Measurements from ENCODE around the gene FARP1.
A peak's percentile ranks its signal among the peaks of the same experiment; 100 is the strongest.

Gene FARP1

DNA sequence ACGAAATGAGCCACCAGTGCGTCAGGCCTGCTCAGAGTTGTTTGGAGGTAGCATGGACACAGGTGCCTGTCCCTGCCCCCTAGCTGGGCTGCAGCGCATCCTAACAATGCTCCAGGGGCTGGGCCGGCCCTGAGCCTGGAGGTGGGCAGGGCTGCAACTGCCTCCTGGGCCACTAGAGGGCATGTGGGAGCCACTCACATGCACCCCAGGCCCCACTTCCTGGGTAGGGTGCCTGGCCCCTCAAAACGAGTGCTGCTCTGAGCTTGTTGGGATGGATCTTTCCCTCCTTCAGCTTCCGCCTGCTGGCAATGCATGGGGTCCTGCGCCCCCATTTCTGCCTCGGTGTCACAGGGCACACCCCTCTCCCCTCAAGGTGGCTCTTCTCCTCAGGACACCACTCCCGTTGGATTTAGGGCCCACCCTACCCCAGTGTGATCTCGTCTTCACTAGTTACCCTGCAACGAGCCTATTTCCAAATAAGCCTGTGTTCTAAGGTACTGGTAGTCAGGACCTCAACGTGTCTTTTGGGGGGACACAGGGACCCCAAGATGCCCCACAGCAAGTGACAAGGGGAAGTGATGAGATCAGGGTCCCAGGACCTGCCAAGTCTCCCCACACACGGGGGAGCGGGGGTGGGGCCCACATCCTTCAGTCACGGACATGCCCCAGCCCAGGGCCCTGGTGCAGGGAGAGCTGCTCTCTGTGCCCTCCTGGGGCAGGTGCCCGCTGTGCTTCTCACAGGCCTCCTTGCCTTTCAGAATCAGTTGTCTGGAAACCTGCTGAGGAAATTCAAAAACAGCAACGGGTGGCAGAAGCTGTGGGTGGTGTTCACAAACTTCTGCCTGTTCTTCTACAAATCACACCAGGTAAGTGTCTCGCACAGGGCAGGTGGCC lies 302.7 kb downstream of the FARP1 start (continued):
- peak; percentile 56; the same call in 1 of the 2 replicates for TF ChIP-seq SP7 (tag by site-specific recombination; IDR thresholded peaks at IDR 0.05)
- no peak for TF ChIP-seq ZNF121 (tag by site-specific recombination; IDR thresholded peaks at IDR 0.05)
- TF ChIP-seq KLF9 (tag by site-specific recombination; IDR thresholded peaks at IDR 0.05; ENCODE audit: low read depth), result peak; percentile 75
- TF ChIP-seq, protein P1, sequence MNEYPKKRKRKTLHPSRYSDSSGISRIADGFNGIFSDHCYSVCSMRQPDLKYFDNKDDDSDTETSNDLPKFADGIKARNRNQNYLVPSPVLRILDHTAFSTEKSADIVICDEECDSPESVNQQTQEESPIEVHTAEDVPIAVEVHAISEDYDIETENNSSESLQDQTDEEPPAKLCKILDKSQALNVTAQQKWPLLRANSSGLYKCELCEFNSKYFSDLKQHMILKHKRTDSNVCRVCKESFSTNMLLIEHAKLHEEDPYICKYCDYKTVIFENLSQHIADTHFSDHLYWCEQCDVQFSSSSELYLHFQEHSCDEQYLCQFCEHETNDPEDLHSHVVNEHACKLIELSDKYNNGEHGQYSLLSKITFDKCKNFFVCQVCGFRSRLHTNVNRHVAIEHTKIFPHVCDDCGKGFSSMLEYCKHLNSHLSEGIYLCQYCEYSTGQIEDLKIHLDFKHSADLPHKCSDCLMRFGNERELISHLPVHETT (tag by site-specific recombination; IDR thresholded peaks at IDR 0.05), result 0 out of 2 replicates have a peak, but pooled peaks have one; percentile 48
- TF ChIP-seq ZFP37 (tag by site-specific recombination; IDR thresholded peaks at IDR 0.05), result peak; percentile 80
- TF ChIP-seq ZNF629 (tag by site-specific recombination; IDR thresholded peaks at IDR 0.05), result peak; percentile 32; the same call in 1 of the 2 replicates
- TF ChIP-seq ZNF501 (tag by site-specific recombination; IDR thresholded peaks at IDR 0.05), result peak; percentile 55; the same call in 1 of the 2 replicates
- TF ChIP-seq KLF10 (tag by site-specific recombination; IDR thresholded peaks at IDR 0.05), result peak; percentile 30; the same call in 1 of the 2 replicates
- peak; percentile 88 for TF ChIP-seq ZNF341 (tag by site-specific recombination; IDR thresholded peaks at IDR 0.05; ENCODE audit: low read depth)
- TF ChIP-seq, protein P2, sequence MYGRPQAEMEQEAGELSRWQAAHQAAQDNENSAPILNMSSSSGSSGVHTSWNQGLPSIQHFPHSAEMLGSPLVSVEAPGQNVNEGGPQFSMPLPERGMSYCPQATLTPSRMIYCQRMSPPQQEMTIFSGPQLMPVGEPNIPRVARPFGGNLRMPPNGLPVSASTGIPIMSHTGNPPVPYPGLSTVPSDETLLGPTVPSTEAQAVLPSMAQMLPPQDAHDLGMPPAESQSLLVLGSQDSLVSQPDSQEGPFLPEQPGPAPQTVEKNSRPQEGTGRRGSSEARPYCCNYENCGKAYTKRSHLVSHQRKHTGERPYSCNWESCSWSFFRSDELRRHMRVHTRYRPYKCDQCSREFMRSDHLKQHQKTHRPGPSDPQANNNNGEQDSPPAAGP (tag by site-specific recombination; IDR thresholded peaks at IDR 0.05), result peak; percentile 86
- TF ChIP-seq, protein P3, sequence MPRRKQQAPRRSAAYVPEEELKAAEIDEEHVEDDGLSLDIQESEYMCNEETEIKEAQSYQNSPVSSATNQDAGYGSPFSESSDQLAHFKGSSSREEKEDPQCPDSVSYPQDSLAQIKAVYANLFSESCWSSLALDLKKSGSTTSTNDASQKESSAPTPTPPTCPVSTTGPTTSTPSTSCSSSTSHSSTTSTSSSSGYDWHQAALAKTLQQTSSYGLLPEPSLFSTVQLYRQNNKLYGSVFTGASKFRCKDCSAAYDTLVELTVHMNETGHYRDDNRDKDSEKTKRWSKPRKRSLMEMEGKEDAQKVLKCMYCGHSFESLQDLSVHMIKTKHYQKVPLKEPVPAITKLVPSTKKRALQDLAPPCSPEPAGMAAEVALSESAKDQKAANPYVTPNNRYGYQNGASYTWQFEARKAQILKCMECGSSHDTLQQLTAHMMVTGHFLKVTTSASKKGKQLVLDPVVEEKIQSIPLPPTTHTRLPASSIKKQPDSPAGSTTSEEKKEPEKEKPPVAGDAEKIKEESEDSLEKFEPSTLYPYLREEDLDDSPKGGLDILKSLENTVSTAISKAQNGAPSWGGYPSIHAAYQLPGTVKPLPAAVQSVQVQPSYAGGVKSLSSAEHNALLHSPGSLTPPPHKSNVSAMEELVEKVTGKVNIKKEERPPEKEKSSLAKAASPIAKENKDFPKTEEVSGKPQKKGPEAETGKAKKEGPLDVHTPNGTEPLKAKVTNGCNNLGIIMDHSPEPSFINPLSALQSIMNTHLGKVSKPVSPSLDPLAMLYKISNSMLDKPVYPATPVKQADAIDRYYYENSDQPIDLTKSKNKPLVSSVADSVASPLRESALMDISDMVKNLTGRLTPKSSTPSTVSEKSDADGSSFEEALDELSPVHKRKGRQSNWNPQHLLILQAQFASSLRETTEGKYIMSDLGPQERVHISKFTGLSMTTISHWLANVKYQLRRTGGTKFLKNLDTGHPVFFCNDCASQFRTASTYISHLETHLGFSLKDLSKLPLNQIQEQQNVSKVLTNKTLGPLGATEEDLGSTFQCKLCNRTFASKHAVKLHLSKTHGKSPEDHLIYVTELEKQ (tag by site-specific recombination; IDR thresholded peaks at IDR 0.05; ENCODE audit: borderline replicate concordance), result no peak
- TF ChIP-seq ZNF394 (tag by site-specific recombination; IDR thresholded peaks at IDR 0.05; ENCODE audit: borderline replicate concordance), result peak; percentile 27; the same call in 1 of the 2 replicates
- peak; percentile 82 for TF ChIP-seq ZIC2 (tag by site-specific recombination; IDR thresholded peaks at IDR 0.05)
- TF ChIP-seq, protein P4, sequence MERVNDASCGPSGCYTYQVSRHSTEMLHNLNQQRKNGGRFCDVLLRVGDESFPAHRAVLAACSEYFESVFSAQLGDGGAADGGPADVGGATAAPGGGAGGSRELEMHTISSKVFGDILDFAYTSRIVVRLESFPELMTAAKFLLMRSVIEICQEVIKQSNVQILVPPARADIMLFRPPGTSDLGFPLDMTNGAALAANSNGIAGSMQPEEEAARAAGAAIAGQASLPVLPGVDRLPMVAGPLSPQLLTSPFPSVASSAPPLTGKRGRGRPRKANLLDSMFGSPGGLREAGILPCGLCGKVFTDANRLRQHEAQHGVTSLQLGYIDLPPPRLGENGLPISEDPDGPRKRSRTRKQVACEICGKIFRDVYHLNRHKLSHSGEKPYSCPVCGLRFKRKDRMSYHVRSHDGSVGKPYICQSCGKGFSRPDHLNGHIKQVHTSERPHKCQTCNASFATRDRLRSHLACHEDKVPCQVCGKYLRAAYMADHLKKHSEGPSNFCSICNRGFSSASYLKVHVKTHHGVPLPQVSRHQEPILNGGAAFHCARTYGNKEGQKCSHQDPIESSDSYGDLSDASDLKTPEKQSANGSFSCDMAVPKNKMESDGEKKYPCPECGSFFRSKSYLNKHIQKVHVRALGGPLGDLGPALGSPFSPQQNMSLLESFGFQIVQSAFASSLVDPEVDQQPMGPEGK (tag by site-specific recombination; IDR thresholded peaks at IDR 0.05), result peak; percentile 72
- TF ChIP-seq SCRT2 (tag by site-specific recombination; IDR thresholded peaks at IDR 0.05), result peak; percentile 58

DNA sequence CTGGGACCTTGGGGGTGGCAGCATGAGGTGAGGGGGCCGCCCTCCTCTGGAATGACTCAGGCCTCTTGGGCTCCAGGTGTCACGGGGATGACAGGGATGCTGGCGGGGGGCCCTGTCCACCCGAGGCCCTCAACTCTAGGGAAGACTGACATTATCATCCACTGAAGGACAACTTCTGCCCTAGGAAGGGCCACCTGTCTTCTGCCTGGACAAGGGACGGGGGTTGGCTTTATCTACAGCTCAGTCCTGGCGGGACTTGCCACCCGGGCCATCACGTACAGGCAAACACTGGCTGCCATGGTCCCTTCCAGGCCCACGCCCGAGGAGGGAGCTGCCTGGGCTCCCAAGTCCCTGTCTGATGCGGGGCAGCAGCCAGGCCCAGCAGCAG lies 303.3 kb downstream of the FARP1 start:
- peaks cover 0 to 48% of the 10 kb centered on the region in 2 experiments; a peak in 2 of 3 replicates for H3K36me3 ChIP-seq (ENCODE audit: control insufficient read depth in 2 of 2, insufficient read depth in 1 of 2, low read length in 2 of 2)
- H3K4me3 ChIP-seq (ENCODE audit: low read depth, low read length), result no peak overlapping the region
- TF ChIP-seq ZNF530 (tag by site-specific recombination; IDR thresholded peaks at IDR 0.05; ENCODE audit: low read depth) (no peak), ZNF266 (tag by site-specific recombination; IDR thresholded peaks at IDR 0.05; ENCODE audit: low read depth) (no peak), ZBTB21 (tag by site-specific recombination; IDR thresholded peaks at IDR 0.05) (no peak), PRDM1 (tag by site-specific recombination; IDR thresholded peaks at IDR 0.05) (no peak), ZIC2 (tag by site-specific recombination; IDR thresholded peaks at IDR 0.05) (0 out of 2 replicates have a peak, but pooled peaks have one; percentile 2), BCL11A (tag by site-specific recombination; IDR thresholded peaks at IDR 0.05; ENCODE audit: low read depth) (no peak), ZNF560 (tag by site-specific recombination; IDR thresholded peaks at IDR 0.05; ENCODE audit: borderline replicate concordance) (no peak)
- CTCF ChIA-PET, result interaction anchor here (0.5 to 3.1 kb wide), 16 partner anchors 8 to 413 kb away, joined by 3 to 17 read pairs (median 4); no protein-coding TSS in a partner anchor
- H3K27ac ChIP-seq (ENCODE audit: extremely low read depth, low read depth, low read length), result no peak overlapping the region
- no peaks in the 10 kb centered on the region for H3K9me3 ChIP-seq (ENCODE audit: control insufficient read depth, insufficient read depth, low read depth, low read length)
- no peaks in the 10 kb centered on the region for H3K4me1 ChIP-seq (ENCODE audit: control insufficient read depth, insufficient read depth, low read length)
- POLR2A ChIA-PET, result no interaction called here
